K562 (cell line): ENCODE measurements around the gene ZNF775. TPM values are rescaled to one million over a fixed set of nuclear protein-coding genes. Genes with fewer than 3 reads are reported as not detected.

ENCODE experiments used
- DNMT1 ChIP-seq: fragments of 450-650 bp; IDR thresholded peaks from 2 replicates; pipeline ENCODE4 v1.6.1; 2016; ENCODE audit warnings: antibody characterized with exemption, mild to moderate bottlenecking
- HIVEP1 ChIP-seq: fragments of 250-450 bp; sonication (Bioruptor Pico); IDR thresholded peaks from 2 replicates; pipeline ENCODE4 v1.4.0; 2020; ENCODE audit warnings: mild to moderate bottlenecking
- KLF6 ChIP-seq: fragments of 250-450 bp; sonication (Bioruptor Pico); IDR thresholded peaks from 2 replicates; pipeline ENCODE4 v1.4.0; 2020; ENCODE audit warnings: mild to moderate bottlenecking, moderate library complexity, borderline replicate concordance
- MTA1 ChIP-seq: fragments of 450-650 bp; IDR thresholded peaks from 2 replicates; pipeline ENCODE4 v1.6.1; 2017; ENCODE audit warnings: borderline replicate concordance
- MYC ChIP-seq, 2 experiments: fragments of 250-450 bp in 1 of 2; sonication (Bioruptor Pico) in 1 of 2; IDR thresholded peaks; 2 replicates each; pipeline versions ENCODE4 v1.5.1 to v1.6.1; 2012 to 2021; ENCODE audit warnings: low read depth in 2 of 2, borderline replicate concordance in 1 of 2, improper control_type of control experiment in 1 of 2, low read length in 1 of 2, mild to moderate bottlenecking in 1 of 2, moderate library complexity in 1 of 2
- NFATC3 ChIP-seq: fragments of 450-650 bp; IDR thresholded peaks from 2 replicates; pipeline ENCODE4 v1.6.1; 2017; ENCODE audit warnings: mild to moderate bottlenecking
- NFIC ChIP-seq: fragments of 450-650 bp; IDR thresholded peaks from 2 replicates; pipeline ENCODE4 v1.6.1; 2017; ENCODE audit warnings: mild to moderate bottlenecking, inconsistent platforms
- POU5F1 ChIP-seq: fragments of 150-350 bp; IDR thresholded peaks from 2 replicates; pipeline ENCODE4 v1.6.1; 2014; ENCODE audit warnings: borderline replicate concordance, low read length, low read depth, mild to moderate bottlenecking; ENCODE audit not compliant: partially characterized antibody
- PRMT5 ChIP-seq: sonication (generic); formaldehyde crosslinking; IDR thresholded peaks from 2 replicates; pipeline ENCODE4 v1.5.0; 2020; ENCODE audit warnings: missing genetic modification reagents
- SMAD2 ChIP-seq: fragments of 150-350 bp; IDR thresholded peaks from 2 replicates; pipeline ENCODE4 v1.6.1; 2014; ENCODE audit warnings: low read depth, mild to moderate bottlenecking, low read length
- ZNF217 ChIP-seq: sonication (generic); formaldehyde crosslinking; IDR thresholded peaks from 2 replicates; pipeline ENCODE4 v1.8.0; 2022; ENCODE audit warnings: mild to moderate bottlenecking, missing genetic modification reagents
- ZNF41 ChIP-seq: fragments of 250-450 bp; sonication (Bioruptor Pico); conservative IDR thresholded peaks from 2 replicates; pipeline ENCODE4 v1.4.0; 2020; ENCODE audit warnings: mild to moderate bottlenecking
- ZNF511 ChIP-seq: sonication (generic); formaldehyde crosslinking; IDR thresholded peaks from 2 replicates; pipeline ENCODE4 v1.8.0; 2022; ENCODE audit warnings: mild to moderate bottlenecking, missing genetic modification reagents
- polyA plus RNA-seq, 8 experiments: library from polyadenylated mRNA; depleted of rRNA in 4 of 8; stranded (reverse) in 5 of 8; unstranded in 3 of 8; fragments of >200 nt; fragmentation: Nextera tagmentation in 2 of 8; fragmentation: Illumina TruSeq in 1 of 8; extraction: Ambion mirVana in 2 of 8; extraction: Trizol in 1 of 8; gene quantifications; 2 replicates each; pipeline versions ENCODE4 v1.2.1 to v1.2.3, GENCODE V29; 2011 to 2014; ENCODE audit warnings: inconsistent platforms in 1 of 8, missing spikeins in 1 of 8
- total RNA-seq, 7 experiments: library from RNA; depleted of rRNA in 6 of 7; stranded (reverse); fragments of >200 nt in 6 of 7; fragmentation: Illumina TruSeq in 2 of 7; extraction: Trizol in 2 of 7; gene quantifications; 2 replicates each; pipeline versions ENCODE4 v1.2.1 to v1.2.3, GENCODE V29; 2011 to 2021; ENCODE audit warnings: low replicate concordance in 1 of 7
- TF ChIP-seq, protein P1 (sequence below): sonication (generic); formaldehyde crosslinking; IDR thresholded peaks from 2 replicates; pipeline ENCODE4 v1.8.0; 2022; ENCODE audit warnings: mild to moderate bottlenecking, missing genetic modification reagents
- TF ChIP-seq, protein P2 (sequence below): fragments of 250-450 bp; sonication (Bioruptor Pico); IDR thresholded peaks from 2 replicates; pipeline ENCODE4 v1.5.0; 2020; ENCODE audit warnings: mild to moderate bottlenecking, borderline replicate concordance
- TF ChIP-seq, protein P3 (sequence below), 3 experiments: fragments of 200-800 bp in 1 of 3; fragments of 250-450 bp in 1 of 3; fragments of 450-650 bp in 1 of 3; sonication (Bioruptor Pico) in 1 of 3; sonication (Bioruptor generic) in 1 of 3; formaldehyde crosslinking in 1 of 3; IDR thresholded peaks; 2 replicates each; pipeline versions ENCODE4 v1.6.1 to v1.8.0; 2016 to 2022; ENCODE audit warnings: mild to moderate bottlenecking in 2 of 3, missing genetic modification characterization in 2 of 3, missing compliant biosample characterization in 1 of 3, moderate library complexity in 1 of 3

Gene ZNF775
- total and polyA plus RNA-seq, 9 of the 15 experiments (the other 6 are each of a cell fraction or from before 2014, with no cell fraction given) = 0.04 to 18.7 (median 4.9) TPM

- TF ChIP-seq, protein P1, sequence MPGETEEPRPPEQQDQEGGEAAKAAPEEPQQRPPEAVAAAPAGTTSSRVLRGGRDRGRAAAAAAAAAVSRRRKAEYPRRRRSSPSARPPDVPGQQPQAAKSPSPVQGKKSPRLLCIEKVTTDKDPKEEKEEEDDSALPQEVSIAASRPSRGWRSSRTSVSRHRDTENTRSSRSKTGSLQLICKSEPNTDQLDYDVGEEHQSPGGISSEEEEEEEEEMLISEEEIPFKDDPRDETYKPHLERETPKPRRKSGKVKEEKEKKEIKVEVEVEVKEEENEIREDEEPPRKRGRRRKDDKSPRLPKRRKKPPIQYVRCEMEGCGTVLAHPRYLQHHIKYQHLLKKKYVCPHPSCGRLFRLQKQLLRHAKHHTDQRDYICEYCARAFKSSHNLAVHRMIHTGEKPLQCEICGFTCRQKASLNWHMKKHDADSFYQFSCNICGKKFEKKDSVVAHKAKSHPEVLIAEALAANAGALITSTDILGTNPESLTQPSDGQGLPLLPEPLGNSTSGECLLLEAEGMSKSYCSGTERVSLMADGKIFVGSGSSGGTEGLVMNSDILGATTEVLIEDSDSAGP (CRISPR knock-in tag) = no peak
- TF ChIP-seq ZNF511 (CRISPR knock-in tag) (peak; percentile 6; the same call in 1 of the 2 replicates), POU5F1 (no peak), MTA1 (0 out of 2 replicates have a peak, but pooled peaks have one; percentile 22), PRMT5 (CRISPR knock-in tag) (no peak), HIVEP1 (no peak), SMAD2 (no peak), ZNF41 (no peak), KLF6 (CRISPR knock-in tag) (no peak), NFATC3 (no peak), DNMT1 (no peak), NFIC (peak; percentile 23; the same call in 1 of the 2 replicates), ZNF217 (CRISPR knock-in tag) (no peak), MYC (IDR thresholded peaks at IDR 0.05; ENCODE audit: low read depth, low read length) (0 out of 2 replicates have a peak, but pooled peaks have one; percentile 22), MYC (CRISPR knock-in tag; IDR thresholded peaks at IDR 0.05; ENCODE audit: borderline replicate concordance, low read depth) (peak; percentile 70; the same call in 1 of the 2 replicates)
- TF ChIP-seq, protein P2, sequence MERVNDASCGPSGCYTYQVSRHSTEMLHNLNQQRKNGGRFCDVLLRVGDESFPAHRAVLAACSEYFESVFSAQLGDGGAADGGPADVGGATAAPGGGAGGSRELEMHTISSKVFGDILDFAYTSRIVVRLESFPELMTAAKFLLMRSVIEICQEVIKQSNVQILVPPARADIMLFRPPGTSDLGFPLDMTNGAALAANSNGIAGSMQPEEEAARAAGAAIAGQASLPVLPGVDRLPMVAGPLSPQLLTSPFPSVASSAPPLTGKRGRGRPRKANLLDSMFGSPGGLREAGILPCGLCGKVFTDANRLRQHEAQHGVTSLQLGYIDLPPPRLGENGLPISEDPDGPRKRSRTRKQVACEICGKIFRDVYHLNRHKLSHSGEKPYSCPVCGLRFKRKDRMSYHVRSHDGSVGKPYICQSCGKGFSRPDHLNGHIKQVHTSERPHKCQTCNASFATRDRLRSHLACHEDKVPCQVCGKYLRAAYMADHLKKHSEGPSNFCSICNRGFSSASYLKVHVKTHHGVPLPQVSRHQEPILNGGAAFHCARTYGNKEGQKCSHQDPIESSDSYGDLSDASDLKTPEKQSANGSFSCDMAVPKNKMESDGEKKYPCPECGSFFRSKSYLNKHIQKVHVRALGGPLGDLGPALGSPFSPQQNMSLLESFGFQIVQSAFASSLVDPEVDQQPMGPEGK = no peak
- TF ChIP-seq, protein P3, sequence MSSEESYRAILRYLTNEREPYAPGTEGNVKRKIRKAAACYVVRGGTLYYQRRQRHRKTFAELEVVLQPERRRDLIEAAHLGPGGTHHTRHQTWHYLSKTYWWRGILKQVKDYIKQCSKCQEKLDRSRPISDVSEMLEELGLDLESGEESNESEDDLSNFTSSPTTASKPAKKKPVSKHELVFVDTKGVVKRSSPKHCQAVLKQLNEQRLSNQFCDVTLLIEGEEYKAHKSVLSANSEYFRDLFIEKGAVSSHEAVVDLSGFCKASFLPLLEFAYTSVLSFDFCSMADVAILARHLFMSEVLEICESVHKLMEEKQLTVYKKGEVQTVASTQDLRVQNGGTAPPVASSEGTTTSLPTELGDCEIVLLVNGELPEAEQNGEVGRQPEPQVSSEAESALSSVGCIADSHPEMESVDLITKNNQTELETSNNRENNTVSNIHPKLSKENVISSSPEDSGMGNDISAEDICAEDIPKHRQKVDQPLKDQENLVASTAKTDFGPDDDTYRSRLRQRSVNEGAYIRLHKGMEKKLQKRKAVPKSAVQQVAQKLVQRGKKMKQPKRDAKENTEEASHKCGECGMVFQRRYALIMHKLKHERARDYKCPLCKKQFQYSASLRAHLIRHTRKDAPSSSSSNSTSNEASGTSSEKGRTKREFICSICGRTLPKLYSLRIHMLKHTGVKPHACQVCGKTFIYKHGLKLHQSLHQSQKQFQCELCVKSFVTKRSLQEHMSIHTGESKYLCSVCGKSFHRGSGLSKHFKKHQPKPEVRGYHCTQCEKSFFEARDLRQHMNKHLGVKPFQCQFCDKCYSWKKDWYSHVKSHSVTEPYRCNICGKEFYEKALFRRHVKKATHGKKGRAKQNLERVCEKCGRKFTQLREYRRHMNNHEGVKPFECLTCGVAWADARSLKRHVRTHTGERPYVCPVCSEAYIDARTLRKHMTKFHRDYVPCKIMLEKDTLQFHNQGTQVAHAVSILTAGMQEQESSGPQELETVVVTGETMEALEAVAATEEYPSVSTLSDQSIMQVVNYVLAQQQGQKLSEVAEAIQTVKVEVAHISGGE (CRISPR knock-in tag; IDR thresholded peaks at IDR 0.05) = peak in 1 of 3 experiments; percentile 13; a peak in 1 of 6 replicates
These were observed 580 bp downstream of the ZNF775 start (continued) for GRCh38 chr7:150379441-150380379.
